ENCODE data around the gene SRBD1. TPM values are rescaled to one million over a fixed set of nuclear protein-coding genes. Genes with fewer than 3 reads are reported as not detected.
A peak's percentile ranks its signal among the peaks of the same experiment; 100 is the strongest.

Gene SRBD1
- total and polyA plus RNA-seq, 9 donors, result 4.8 to 34.8 (median 15.9) TPM

DNA sequence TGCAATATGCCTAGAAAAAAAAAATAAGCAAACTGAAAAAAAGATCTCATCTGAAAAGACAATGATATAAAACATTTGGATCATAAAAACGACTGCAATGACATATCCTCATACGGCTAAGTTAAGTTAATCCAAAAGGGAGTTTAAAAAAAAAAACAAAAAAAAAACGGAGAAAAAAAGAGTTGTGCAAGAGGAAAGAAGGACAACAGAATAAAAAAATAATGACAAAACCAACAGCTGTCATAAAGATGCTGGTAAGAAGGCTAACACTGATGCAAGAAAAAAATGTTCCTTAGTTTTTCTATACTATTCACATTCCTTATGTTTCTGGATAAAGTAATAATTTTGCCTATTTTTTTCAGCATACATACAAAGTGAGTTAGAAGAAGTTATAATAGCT is 192.5 kb downstream of the SRBD1 start:
- peaks cover 2% of the 10 kb centered on the region for H3K4me1 ChIP-seq (ENCODE audit: insufficient read depth)
- no peaks in the 10 kb centered on the region for H3K27me3 ChIP-seq
- H3K27ac ChIP-seq, result no peak overlapping the region
- TF ChIP-seq EP300 (IDR thresholded peaks at IDR 0.05) (no peak), CTCF (IDR thresholded peaks at IDR 0.05) (no peak), POLR2A (IDR thresholded peaks at IDR 0.05) (no peak)
- H3K4me3 ChIP-seq, result no peak overlapping the region
- no peaks in the 10 kb centered on the region for H3K36me3 ChIP-seq
- 74 to 75% (median 74%) methylated on average over 3 of the region's 3 CpGs for WGBS, 3 donors
- no peak for DNase-seq
- intact Hi-C loops (cut with DNase I), result no loop called here
- no peaks in the 10 kb centered on the region for H3K9me3 ChIP-seq

DNA sequence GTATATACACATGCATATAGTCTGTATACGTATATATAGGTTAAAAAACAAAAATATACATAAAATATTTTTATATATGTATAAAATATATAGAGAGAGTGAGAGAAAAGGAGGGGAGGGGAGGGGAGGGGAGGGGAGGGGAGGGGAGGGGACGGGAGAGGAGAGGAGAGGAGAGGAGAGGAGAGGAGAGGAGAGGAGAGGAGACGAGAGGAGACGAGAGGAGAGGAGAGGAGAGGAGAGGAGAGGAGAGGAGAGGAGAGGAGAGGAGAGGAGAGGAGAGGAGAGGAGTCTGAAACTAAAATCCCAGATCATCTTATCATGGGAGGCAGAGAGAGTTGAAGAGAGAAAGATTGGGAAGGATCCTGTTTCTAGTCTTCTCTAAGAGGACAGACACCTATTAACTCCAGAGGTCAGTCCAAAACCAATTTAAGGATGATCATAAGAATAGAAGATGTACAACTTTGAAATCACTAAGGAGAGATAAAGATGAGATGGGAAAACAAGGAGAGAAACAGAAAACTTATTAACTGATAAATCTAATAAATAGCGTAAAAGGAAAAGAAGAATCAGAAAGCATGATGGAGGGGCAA is 195.4 kb downstream of the SRBD1 start:
- WGBS, 3 donors, result 60 to 89% (median 73%) methylated on average over 3 to 5 of the region's 5 CpGs
- Histone ChIP-seq H3K4me3 (no peak overlapping the region), H3K36me3 (no peaks in the 10 kb centered on the region), H3K27me3 (no peaks in the 10 kb centered on the region), H3K27ac (no peak overlapping the region), H3K9me3 (no peaks in the 10 kb centered on the region), H3K4me1 (ENCODE audit: insufficient read depth) (peaks cover 7% of the 10 kb centered on the region)
- DNase-seq, result no peak
- intact Hi-C loops (cut with DNase I), result no loop called here
- TF ChIP-seq EP300 (IDR thresholded peaks at IDR 0.05) (no peak), CTCF (IDR thresholded peaks at IDR 0.05) (no peak), POLR2A (IDR thresholded peaks at IDR 0.05) (no peak)

GRCh38 chr2:45412754-45413379 is 198.2 kb downstream of the SRBD1 start:
- Histone ChIP-seq H3K36me3 (no peaks in the 10 kb centered on the region), H3K27me3 (no peaks in the 10 kb centered on the region), H3K27ac (peak overlapping the region in 1 of 2 donors; percentile 6), H3K4me3 (no peak overlapping the region), H3K4me1 (ENCODE audit: insufficient read depth) (peaks cover 7% of the 10 kb centered on the region), H3K9me3 (no peaks in the 10 kb centered on the region)
- intact Hi-C loops (cut with DNase I), result no loop called here
- TF ChIP-seq CTCF (IDR thresholded peaks at IDR 0.05) (no peak), EP300 (IDR thresholded peaks at IDR 0.05) (no peak), POLR2A (IDR thresholded peaks at IDR 0.05) (no peak)
- DNase-seq, result no peak
- 10 to 21% (median 14%) methylated on average over 2 of the region's 2 CpGs for WGBS, 3 donors

DNA sequence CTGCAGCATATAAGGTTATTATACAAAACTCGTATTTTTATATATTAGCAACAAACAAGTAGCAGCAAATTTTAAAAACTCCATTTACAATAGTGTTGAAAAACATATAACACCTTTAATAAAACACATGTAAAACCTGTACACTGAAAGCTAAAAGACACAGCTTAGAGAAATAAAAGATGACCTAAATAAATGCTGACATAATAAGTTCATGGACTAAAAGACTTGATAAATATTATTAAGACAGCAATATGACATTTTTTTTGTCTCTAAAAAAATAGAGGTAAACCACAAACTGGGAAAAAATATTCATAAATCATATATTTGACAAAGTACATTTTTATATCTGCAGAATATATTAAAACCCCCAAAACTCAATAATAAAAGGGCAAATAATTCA is 201.4 kb downstream of the SRBD1 start:
- 95 to 97% (median 97%) methylated on average over 1 of the region's 1 CpG for WGBS, 3 donors
- no peak overlapping the region for H3K27ac ChIP-seq

More for the DNA sequence above, 201.4 kb downstream of the SRBD1 start:
- intact Hi-C loops (cut with DNase I), result no loop called here
- Histone ChIP-seq H3K27me3 (no peaks in the 10 kb centered on the region), H3K4me1 (ENCODE audit: insufficient read depth) (peaks cover 7% of the 10 kb centered on the region), H3K4me3 (no peak overlapping the region), H3K36me3 (no peaks in the 10 kb centered on the region), H3K9me3 (no peaks in the 10 kb centered on the region)
- TF ChIP-seq CTCF (IDR thresholded peaks at IDR 0.05) (no peak), POLR2A (IDR thresholded peaks at IDR 0.05) (no peak), EP300 (IDR thresholded peaks at IDR 0.05) (no peak)
- no peak for DNase-seq
